ENCODE measurements around the gene SNRNP27.
"Not testable (repeated sequence)": the region's sequence is repeated elsewhere in the genome, so short reads cannot be mapped to it uniquely, and the experiment has no call there.

SNRNP27 gene

GRCh38 chr2:69889302-69889701 is 4.5 kb upstream of the SNRNP27 start:
- Histone ChIP-seq H3K36me3 (ENCODE audit: control insufficient read depth in 5 of 5, insufficient read depth in 5 of 5, low read length in 5 of 5) (no peaks in the 10 kb centered on the region), H3K9me3 (ENCODE audit: control insufficient read depth in 5 of 5, low read length in 5 of 5) (peaks cover 0 to 7% (median 3%) of the 10 kb centered on the region in 5 donors), H3K27ac (ENCODE audit: low read depth, low read length) (no peak overlapping the region), H3K9ac (ENCODE audit: low read length in 5 of 5) (no peak overlapping the region), H3K27me3 (ENCODE audit: control insufficient read depth in 5 of 5, insufficient read depth in 4 of 5, low read length in 5 of 5) (no peaks in the 10 kb centered on the region), H3K4me1 (ENCODE audit: control insufficient read depth in 5 of 5, insufficient read depth in 5 of 5, low read length in 5 of 5) (peaks cover 0 to 9% (median 5%) of the 10 kb centered on the region in 5 donors), H3K4me3 (ENCODE audit: low read depth in 1 of 5, low read length in 5 of 5) (no peak overlapping the region)

- Histone ChIP-seq H3K4me1 (ENCODE audit: control insufficient read depth in 5 of 5, insufficient read depth in 5 of 5, low read length in 5 of 5) (peaks cover 0 to 21% (median 15%) of the 10 kb centered on the region in 5 donors), H3K9ac (ENCODE audit: low read length in 5 of 5) (no peak overlapping the region), H3K9me3 (ENCODE audit: control insufficient read depth in 5 of 5, low read length in 5 of 5) (peaks cover 0 to 7% (median 3%) of the 10 kb centered on the region in 5 donors), H3K4me3 (ENCODE audit: low read depth in 1 of 5, low read length in 5 of 5) (no peak overlapping the region), H3K36me3 (ENCODE audit: control insufficient read depth in 5 of 5, insufficient read depth in 5 of 5, low read length in 5 of 5) (peaks cover 0 to under 1% (median 0%) of the 10 kb centered on the region in 5 donors), H3K27ac (ENCODE audit: low read depth, low read length) (no peak overlapping the region), H3K27me3 (ENCODE audit: control insufficient read depth in 5 of 5, insufficient read depth in 4 of 5, low read length in 5 of 5) (no peaks in the 10 kb centered on the region)
These were observed 2.9 kb upstream of the SNRNP27 start for GRCh38 chr2:69890881-69891280.

DNA sequence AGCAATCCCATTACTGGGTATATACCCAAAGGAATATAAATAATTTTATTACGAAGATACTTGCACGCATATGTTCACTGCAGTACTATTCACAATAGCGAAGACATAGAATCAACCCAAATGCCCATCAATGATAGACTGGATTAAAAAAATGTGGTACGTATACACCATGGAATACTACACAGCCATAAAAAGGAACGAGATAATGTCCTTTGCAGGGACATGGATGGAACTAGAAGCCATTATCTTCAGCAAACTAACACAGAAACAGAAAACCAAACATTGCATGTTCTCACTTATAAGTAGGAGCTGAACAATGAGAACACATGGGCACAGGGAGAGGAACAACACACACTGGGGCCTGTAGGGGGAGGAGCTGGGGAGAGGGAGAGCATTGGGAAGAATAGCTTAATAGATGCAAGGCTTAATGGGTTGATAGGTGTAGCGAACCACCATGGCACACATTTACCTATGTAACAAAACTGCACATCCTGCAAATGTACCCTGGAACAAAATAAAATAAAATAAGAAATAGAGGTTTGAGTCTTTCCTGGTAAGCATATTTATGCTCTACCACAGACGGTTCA is 825 bp upstream of the SNRNP27 start:
- Histone ChIP-seq H3K4me3 (ENCODE audit: low read depth in 1 of 5, low read length in 5 of 5) (peak overlapping the region in 3 of 5 donors; percentile 83 to 99 (median 94)), H3K4me1 (ENCODE audit: control insufficient read depth in 5 of 5, insufficient read depth in 5 of 5, low read length in 5 of 5) (peaks cover 0 to 31% (median 19%) of the 10 kb centered on the region in 5 donors), H3K36me3 (ENCODE audit: control insufficient read depth in 5 of 5, insufficient read depth in 5 of 5, low read length in 5 of 5) (peaks cover 7 to 20% (median 11%) of the 10 kb centered on the region in 5 donors)
- H3K9me3 ChIP-seq (ENCODE audit: control insufficient read depth in 5 of 5, low read length in 5 of 5); H3K27ac ChIP-seq (ENCODE audit: low read depth, low read length); H3K9ac ChIP-seq (ENCODE audit: low read length in 5 of 5); H3K27me3 ChIP-seq (ENCODE audit: control insufficient read depth in 5 of 5, insufficient read depth in 4 of 5, low read length in 5 of 5): not testable (repeated sequence)

DNA sequence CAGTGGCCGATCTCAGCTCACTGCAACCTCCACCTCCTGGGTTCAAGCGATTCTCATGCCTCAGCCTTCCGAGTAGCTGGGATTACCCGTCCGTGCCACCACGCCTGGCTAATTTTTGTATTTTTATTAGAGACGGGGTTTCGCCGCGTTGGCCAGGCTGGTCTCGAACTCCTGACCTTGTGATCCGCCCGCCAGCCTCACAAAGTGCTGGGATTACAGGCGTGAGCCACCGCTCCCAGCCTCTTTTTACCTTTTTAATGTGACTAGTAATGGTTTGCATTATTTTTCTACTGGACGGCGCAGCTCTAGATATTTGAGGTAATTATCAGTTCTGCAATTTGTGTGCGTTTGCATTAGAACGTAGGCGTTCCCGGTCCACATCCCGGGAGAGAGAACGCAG is 981 bp downstream of the SNRNP27 start:
- Histone ChIP-seq H3K4me1 (ENCODE audit: control insufficient read depth in 5 of 5, insufficient read depth in 5 of 5, low read length in 5 of 5) (peaks cover 0 to 31% (median 19%) of the 10 kb centered on the region in 5 donors), H3K4me3 (ENCODE audit: low read depth in 1 of 5, low read length in 5 of 5) (peak overlapping the region; percentile 83 to 99 (median 86)), H3K36me3 (ENCODE audit: control insufficient read depth in 5 of 5, insufficient read depth in 5 of 5, low read length in 5 of 5) (peaks cover 18 to 35% (median 24%) of the 10 kb centered on the region in 5 donors), H3K9ac (ENCODE audit: low read length in 5 of 5) (peak overlapping the region; percentile 26 to 100 (median 98)), H3K27ac (ENCODE audit: low read depth, low read length) (peak overlapping the region; percentile 100)
- H3K27me3 ChIP-seq (ENCODE audit: control insufficient read depth in 5 of 5, insufficient read depth in 4 of 5, low read length in 5 of 5); H3K9me3 ChIP-seq (ENCODE audit: control insufficient read depth in 5 of 5, low read length in 5 of 5): not testable (repeated sequence)

DNA sequence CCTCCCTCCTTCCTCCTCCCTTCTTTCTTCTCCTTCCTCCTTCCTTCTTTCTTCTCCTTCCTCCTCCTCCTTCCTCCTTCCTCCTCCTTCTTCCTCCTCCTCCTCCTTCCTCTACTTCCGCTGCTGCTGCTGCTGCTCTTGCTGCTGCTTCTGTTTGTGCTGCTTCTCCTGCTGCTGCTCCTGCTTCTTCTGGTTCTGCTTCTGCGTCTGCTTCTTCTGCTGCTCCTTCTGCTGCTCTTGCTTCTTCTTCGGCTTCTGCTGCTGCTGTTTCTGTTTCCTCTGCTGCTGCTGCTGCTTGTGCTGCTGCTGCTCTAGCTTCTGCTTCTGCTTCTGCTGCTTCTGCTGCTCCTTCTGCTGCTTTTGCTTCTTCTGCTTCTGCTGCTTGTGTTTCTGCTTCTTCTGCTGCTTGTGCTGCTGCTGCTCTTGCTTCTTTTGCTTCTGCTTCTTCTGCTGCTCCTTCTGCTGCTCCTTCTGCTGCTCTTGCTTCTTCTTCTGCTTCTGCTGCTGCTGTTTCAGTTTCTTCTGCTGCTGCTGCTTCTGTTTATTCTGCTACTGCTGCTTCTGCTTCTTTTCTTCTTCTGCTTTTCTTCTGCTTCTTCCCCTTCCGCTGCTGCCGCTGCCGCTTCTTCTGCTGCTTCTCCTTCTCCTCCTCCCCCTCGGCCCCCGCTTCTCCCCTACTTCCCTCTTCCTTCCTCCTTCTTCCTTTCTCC is 8.6 kb downstream of the SNRNP27 start:
- Histone ChIP-seq H3K9me3 (ENCODE audit: control insufficient read depth in 5 of 5, low read length in 5 of 5) (no peaks in the 10 kb centered on the region), H3K4me3 (ENCODE audit: low read depth in 1 of 5, low read length in 5 of 5) (peak overlapping the region; percentile 10 to 45 (median 36)), H3K36me3 (ENCODE audit: control insufficient read depth in 5 of 5, insufficient read depth in 5 of 5, low read length in 5 of 5) (peaks cover 32 to 68% (median 43%) of the 10 kb centered on the region in 5 donors), H3K9ac (ENCODE audit: low read length in 5 of 5) (peak overlapping the region in 1 of 5 donors; percentile 53), H3K27me3 (ENCODE audit: control insufficient read depth in 5 of 5, insufficient read depth in 4 of 5, low read length in 5 of 5) (no peaks in the 10 kb centered on the region), H3K4me1 (ENCODE audit: control insufficient read depth in 5 of 5, insufficient read depth in 5 of 5, low read length in 5 of 5) (peaks cover 3 to 28% (median 23%) of the 10 kb centered on the region in 5 donors), H3K27ac (ENCODE audit: low read depth, low read length) (no peak overlapping the region)

DNA sequence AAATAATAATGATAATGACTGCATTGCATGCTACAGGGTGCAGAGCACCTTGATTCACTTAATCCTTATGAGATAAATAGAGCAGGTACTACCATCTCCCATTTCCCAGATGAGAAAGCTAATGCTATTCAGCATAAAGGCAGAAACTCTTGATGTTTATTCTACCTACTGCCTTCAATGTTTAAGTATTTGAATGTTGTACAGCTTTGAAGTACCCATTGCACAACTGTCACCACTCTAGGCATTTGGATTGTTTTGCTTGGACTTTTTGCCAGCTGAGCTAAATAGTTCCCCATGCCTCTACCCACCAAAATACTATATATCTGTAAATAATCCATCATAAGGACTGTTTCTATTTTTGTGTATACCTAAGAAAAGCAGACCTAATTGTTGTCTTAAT is 13.5 kb downstream of the SNRNP27 start:
- Histone ChIP-seq H3K9me3 (ENCODE audit: control insufficient read depth in 5 of 5, low read length in 5 of 5) (no peaks in the 10 kb centered on the region), H3K36me3 (ENCODE audit: control insufficient read depth in 5 of 5, insufficient read depth in 5 of 5, low read length in 5 of 5) (peaks cover 32 to 70% (median 35%) of the 10 kb centered on the region in 5 donors), H3K27ac (ENCODE audit: low read depth, low read length) (no peak overlapping the region), H3K27me3 (ENCODE audit: control insufficient read depth in 5 of 5, insufficient read depth in 4 of 5, low read length in 5 of 5) (no peaks in the 10 kb centered on the region), H3K4me1 (ENCODE audit: control insufficient read depth in 5 of 5, insufficient read depth in 5 of 5, low read length in 5 of 5) (peaks cover 2 to 9% (median 7%) of the 10 kb centered on the region in 5 donors), H3K9ac (ENCODE audit: low read length in 5 of 5) (peak overlapping the region in 1 of 5 donors; percentile 24), H3K4me3 (ENCODE audit: low read depth in 1 of 5, low read length in 5 of 5) (no peak overlapping the region)

DNA sequence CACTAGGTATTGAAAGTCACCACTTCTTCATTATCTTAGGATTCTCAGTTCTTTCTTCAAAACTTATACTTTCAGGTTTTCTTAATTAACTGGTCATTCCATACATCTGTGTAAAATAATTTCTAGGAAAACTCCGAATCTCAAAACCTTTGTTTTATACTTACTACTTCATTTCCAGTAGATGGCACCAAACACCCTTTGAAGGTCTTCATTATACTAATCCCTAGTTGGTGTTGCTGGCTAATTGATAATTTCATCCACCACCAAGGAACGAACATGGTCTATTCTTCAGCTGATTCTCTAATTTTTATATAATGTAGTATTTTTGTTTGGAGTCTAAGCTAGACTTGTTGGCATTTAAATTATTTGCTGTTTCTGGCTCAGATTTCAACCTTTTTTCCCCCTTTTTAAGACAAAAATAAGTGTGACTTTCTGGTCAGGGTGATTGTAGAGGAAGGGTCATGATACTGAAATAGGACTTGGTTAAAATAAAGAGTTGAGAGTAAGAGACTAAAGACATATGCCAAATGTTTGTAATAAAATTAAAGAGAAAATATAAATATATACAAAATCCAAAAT is 18.3 kb downstream of the SNRNP27 start:
- Histone ChIP-seq H3K27ac (ENCODE audit: low read depth, low read length) (peak overlapping the region; percentile 76), H3K9me3 (ENCODE audit: control insufficient read depth in 5 of 5, low read length in 5 of 5) (no peaks in the 10 kb centered on the region), H3K27me3 (ENCODE audit: control insufficient read depth in 5 of 5, insufficient read depth in 4 of 5, low read length in 5 of 5) (no peaks in the 10 kb centered on the region), H3K4me3 (ENCODE audit: low read depth in 1 of 5, low read length in 5 of 5) (no peak overlapping the region), H3K9ac (ENCODE audit: low read length in 5 of 5) (peak overlapping the region in 2 of 5 donors; percentile 21 to 28), H3K4me1 (ENCODE audit: control insufficient read depth in 5 of 5, insufficient read depth in 5 of 5, low read length in 5 of 5) (peaks cover 4 to 26% (median 21%) of the 10 kb centered on the region in 5 donors), H3K36me3 (ENCODE audit: control insufficient read depth in 5 of 5, insufficient read depth in 5 of 5, low read length in 5 of 5) (peaks cover 20 to 42% (median 27%) of the 10 kb centered on the region in 5 donors)

DNA sequence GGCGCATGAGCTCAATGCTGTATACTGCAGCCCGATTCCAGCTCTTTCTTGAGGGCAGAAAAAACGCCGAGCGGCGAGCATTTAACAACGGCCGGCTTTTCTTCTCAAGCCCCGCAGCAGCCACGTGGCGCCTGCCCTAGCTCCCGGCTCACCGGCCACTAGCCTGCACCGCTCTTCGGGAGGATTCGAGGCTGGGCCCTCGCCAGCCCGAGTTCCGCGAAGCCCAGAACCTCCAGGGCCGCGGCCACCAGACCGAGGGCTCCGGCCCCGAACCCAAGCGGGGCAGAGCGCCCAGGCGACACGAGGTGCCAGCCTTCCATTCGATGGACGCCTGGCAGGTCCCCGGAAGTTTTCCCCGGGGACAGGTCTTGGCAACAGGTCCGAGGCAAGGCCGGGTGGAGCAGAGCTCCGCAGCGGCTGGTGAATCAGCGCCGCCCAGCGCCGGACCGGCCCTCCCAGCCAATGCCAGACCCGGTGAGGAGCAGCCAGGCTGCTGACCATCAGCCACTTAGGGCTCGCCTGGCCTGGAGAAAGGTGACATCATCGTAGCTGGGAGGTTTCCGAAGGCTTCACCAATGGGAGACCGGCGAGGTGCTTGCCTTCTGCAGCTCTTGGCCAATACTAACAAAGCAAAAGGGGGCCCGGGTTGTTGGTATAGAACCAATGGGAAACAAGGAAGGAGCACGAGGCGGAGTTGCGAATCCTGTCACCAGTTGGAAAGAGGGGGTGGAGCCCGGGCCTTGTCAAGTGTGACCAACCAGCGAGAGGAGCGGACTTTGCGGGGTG is 20.6 kb downstream of the SNRNP27 start:
- Histone ChIP-seq H3K27me3 (ENCODE audit: control insufficient read depth in 5 of 5, insufficient read depth in 4 of 5, low read length in 5 of 5) (no peaks in the 10 kb centered on the region), H3K36me3 (ENCODE audit: control insufficient read depth in 5 of 5, insufficient read depth in 5 of 5, low read length in 5 of 5) (peaks cover 6 to 23% (median 13%) of the 10 kb centered on the region in 5 donors), H3K27ac (ENCODE audit: low read depth, low read length) (peak overlapping the region; percentile 97), H3K4me1 (ENCODE audit: control insufficient read depth in 5 of 5, insufficient read depth in 5 of 5, low read length in 5 of 5) (peaks cover 4 to 37% (median 30%) of the 10 kb centered on the region in 5 donors), H3K4me3 (ENCODE audit: low read depth in 1 of 5, low read length in 5 of 5) (peak overlapping the region; percentile 61 to 92 (median 68)), H3K9me3 (ENCODE audit: control insufficient read depth in 5 of 5, low read length in 5 of 5) (no peaks in the 10 kb centered on the region), H3K9ac (ENCODE audit: low read length in 5 of 5) (peak overlapping the region; percentile 31 to 93 (median 83))

DNA sequence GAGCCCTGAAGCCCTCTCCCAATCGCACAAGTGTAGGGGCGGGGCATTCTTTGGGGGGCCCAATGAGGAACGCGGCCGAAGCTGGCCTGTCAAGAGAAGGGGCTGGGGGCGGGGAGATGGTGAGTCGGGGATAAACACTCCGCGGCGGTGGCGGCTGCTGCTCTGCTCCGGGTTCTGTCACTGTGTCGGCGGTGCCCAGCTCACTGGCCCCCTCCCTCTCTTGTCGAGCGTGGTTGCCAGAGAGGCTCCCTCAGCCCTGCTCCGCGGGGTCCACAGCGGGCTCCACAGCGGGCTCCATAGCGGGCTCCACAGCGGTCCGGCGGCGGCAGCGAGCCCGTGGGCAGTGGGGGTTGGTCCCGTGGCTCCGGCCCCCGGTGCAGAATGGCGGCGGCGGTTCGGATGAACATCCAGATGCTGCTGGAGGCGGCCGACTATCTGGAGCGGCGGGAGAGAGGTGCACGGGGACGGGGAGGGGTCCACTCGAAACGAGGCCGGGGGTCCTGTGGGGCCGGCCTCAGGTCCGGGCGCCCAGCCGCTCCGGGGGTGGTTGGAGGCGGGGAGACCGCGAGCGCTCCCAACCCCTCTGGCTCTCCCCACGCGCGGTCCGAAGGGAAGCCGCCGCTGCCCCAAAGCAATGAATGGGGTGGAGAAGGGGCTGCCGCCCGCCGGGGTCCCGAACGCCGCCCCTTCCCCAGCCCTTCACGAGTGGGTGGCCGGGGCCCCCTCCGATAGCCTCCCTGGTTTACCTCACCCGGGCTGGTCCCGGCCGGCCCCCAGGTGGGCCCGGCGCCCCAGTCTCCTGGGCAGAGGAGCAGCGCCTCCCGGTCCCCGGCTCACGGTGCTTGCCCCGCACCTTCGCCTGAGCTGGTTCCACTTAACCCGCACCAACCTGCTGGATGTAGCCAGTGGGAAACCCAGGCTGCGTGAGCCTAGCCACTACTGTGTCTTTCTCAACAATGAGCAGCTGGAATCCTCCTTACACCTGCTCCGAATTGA is 21.5 kb downstream of the SNRNP27 start, which contains the start of gene MXD1:
Gene MXD1 (plus strand): TSS at position 160 of the 996 bp plus-strand sequence. CDS start 222 bp downstream, at position 382.
- H3K36me3 ChIP-seq (ENCODE audit: control insufficient read depth in 5 of 5, insufficient read depth in 5 of 5, low read length in 5 of 5) = peaks cover under 1 to 23% (median 9%) of the 10 kb centered on the region in 5 donors
- no peaks in the 10 kb centered on the region for H3K27me3 ChIP-seq (ENCODE audit: control insufficient read depth in 5 of 5, insufficient read depth in 4 of 5, low read length in 5 of 5)
- peak within 1 kb of the TSS; percentile 62 to 92 (median 77) for H3K4me3 ChIP-seq (ENCODE audit: low read depth in 1 of 5, low read length in 5 of 5)
- peak within 1 kb of the TSS; percentile 97 for H3K27ac ChIP-seq (ENCODE audit: low read depth, low read length)
- peaks cover 4 to 37% (median 30%) of the 10 kb centered on the region in 5 donors for H3K4me1 ChIP-seq (ENCODE audit: control insufficient read depth in 5 of 5, insufficient read depth in 5 of 5, low read length in 5 of 5)
- H3K9ac ChIP-seq (ENCODE audit: low read length in 5 of 5) = peak within 1 kb of the TSS; percentile 33 to 93 (median 84)
- H3K9me3 ChIP-seq (ENCODE audit: control insufficient read depth in 5 of 5, low read length in 5 of 5) = no peaks in the 10 kb centered on the region

All from subcutaneous abdominal adipose tissue (tissue), 5 donors.